Measurements from ENCODE around the gene KCNK7.

KCNK7 gene

GRCh38 chr11:65621460-65621859 is 25.9 kb upstream of the KCNK7 start:
- no peak overlapping the region for H2AFZ ChIP-seq (ENCODE audit: low read depth, low read length)
- H3K27me3 ChIP-seq (ENCODE audit: insufficient read depth, low read length) = no peaks in the 10 kb centered on the region
- H3K9me3 ChIP-seq (ENCODE audit: low read length) = no peaks in the 10 kb centered on the region
- peaks cover 77% of the 10 kb centered on the region for H3K36me3 ChIP-seq (ENCODE audit: insufficient read depth, low read length)
- H3K4me3 ChIP-seq (ENCODE audit: low read length) = no peak overlapping the region
- H3K4me1 ChIP-seq (ENCODE audit: insufficient read depth, low read length) = peaks cover 10% of the 10 kb centered on the region

GRCh38 chr11:65620666-65621065 is 25.1 kb upstream of the KCNK7 start:
- Histone ChIP-seq H2AFZ (ENCODE audit: low read depth, low read length) (no peak overlapping the region), H3K4me3 (ENCODE audit: low read length) (no peak overlapping the region), H3K9me3 (ENCODE audit: low read length) (no peaks in the 10 kb centered on the region), H3K36me3 (ENCODE audit: insufficient read depth, low read length) (peaks cover 69% of the 10 kb centered on the region), H3K27me3 (ENCODE audit: insufficient read depth, low read length) (no peaks in the 10 kb centered on the region), H3K4me1 (ENCODE audit: insufficient read depth, low read length) (peaks cover 13% of the 10 kb centered on the region)

DNA sequence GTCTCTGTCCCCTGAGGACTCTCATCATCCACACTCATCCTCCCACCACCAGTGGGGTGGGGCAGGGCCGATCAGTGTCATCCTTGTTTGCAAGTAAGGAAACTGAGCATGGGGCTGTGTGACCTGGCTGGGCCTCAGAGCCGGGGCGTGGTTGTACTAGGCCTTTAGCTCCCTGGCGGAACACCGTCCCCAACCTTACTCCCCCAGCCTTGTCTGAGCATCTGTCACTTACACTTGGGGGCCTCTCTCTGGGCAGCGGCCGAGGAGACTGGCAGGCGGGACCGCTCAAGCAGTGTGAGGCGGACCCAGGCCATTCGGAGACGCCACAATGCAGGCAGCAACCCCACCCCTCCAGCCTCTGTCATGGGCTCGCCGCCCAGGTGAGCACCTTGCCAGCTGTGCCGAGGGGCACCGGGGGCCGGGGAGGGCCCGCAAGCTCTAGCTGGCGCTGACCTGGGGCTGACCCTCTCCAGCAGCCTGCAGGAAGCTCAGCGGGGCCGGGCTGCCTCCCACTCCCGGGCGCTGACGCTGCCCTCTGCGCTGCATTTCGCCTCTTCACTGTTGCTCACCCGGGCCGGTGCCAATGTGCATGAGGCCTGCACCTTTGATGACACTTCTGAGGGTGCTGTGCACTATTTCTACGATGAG is 23.8 kb upstream of the KCNK7 start:
- Histone ChIP-seq H3K9me3 (ENCODE audit: low read length) (no peaks in the 10 kb centered on the region), H3K4me1 (ENCODE audit: insufficient read depth, low read length) (peaks cover 13% of the 10 kb centered on the region), H3K27me3 (ENCODE audit: insufficient read depth, low read length) (no peaks in the 10 kb centered on the region), H2AFZ (ENCODE audit: low read depth, low read length) (no peak overlapping the region), H3K4me3 (ENCODE audit: low read length) (no peak overlapping the region), H3K36me3 (ENCODE audit: insufficient read depth, low read length) (peaks cover 59% of the 10 kb centered on the region)

GRCh38 chr11:65618763-65619162 is 23.2 kb upstream of the KCNK7 start:
- Histone ChIP-seq H3K27me3 (ENCODE audit: insufficient read depth, low read length) (no peaks in the 10 kb centered on the region), H3K4me1 (ENCODE audit: insufficient read depth, low read length) (peaks cover 19% of the 10 kb centered on the region), H3K9me3 (ENCODE audit: low read length) (no peaks in the 10 kb centered on the region), H3K4me3 (ENCODE audit: low read length) (no peak overlapping the region), H2AFZ (ENCODE audit: low read depth, low read length) (no peak overlapping the region), H3K36me3 (ENCODE audit: insufficient read depth, low read length) (peaks cover 54% of the 10 kb centered on the region)

GRCh38 chr11:65617990-65618751 is 22.6 kb upstream of the KCNK7 start:
- H3K4me3 ChIP-seq (ENCODE audit: low read length) = no peak overlapping the region
- no peaks in the 10 kb centered on the region for H3K9me3 ChIP-seq (ENCODE audit: low read length)
- peaks cover 51% of the 10 kb centered on the region for H3K36me3 ChIP-seq (ENCODE audit: insufficient read depth, low read length)
- H2AFZ ChIP-seq (ENCODE audit: low read depth, low read length) = no peak overlapping the region
- H3K27me3 ChIP-seq (ENCODE audit: insufficient read depth, low read length) = no peaks in the 10 kb centered on the region
- peaks cover 23% of the 10 kb centered on the region for H3K4me1 ChIP-seq (ENCODE audit: insufficient read depth, low read length)

GRCh38 chr11:65617136-65617850 is 21.7 kb upstream of the KCNK7 start:
- peaks cover 31% of the 10 kb centered on the region for H3K4me1 ChIP-seq (ENCODE audit: insufficient read depth, low read length)
- peaks cover 46% of the 10 kb centered on the region for H3K36me3 ChIP-seq (ENCODE audit: insufficient read depth, low read length)
- no peaks in the 10 kb centered on the region for H3K27me3 ChIP-seq (ENCODE audit: insufficient read depth, low read length)
- no peaks in the 10 kb centered on the region for H3K9me3 ChIP-seq (ENCODE audit: low read length)
- H3K4me3 ChIP-seq (ENCODE audit: low read length) = peak overlapping the region; percentile 83
- H2AFZ ChIP-seq (ENCODE audit: low read depth, low read length) = no peak overlapping the region

GRCh38 chr11:65616575-65617001 is 21.0 kb upstream of the KCNK7 start:
- Histone ChIP-seq H3K4me1 (ENCODE audit: insufficient read depth, low read length) (peaks cover 38% of the 10 kb centered on the region), H2AFZ (ENCODE audit: low read depth, low read length) (no peak overlapping the region), H3K27me3 (ENCODE audit: insufficient read depth, low read length) (no peaks in the 10 kb centered on the region), H3K4me3 (ENCODE audit: low read length) (peak overlapping the region; percentile 83), H3K9me3 (ENCODE audit: low read length) (no peaks in the 10 kb centered on the region), H3K36me3 (ENCODE audit: insufficient read depth, low read length) (peaks cover 40% of the 10 kb centered on the region)

DNA sequence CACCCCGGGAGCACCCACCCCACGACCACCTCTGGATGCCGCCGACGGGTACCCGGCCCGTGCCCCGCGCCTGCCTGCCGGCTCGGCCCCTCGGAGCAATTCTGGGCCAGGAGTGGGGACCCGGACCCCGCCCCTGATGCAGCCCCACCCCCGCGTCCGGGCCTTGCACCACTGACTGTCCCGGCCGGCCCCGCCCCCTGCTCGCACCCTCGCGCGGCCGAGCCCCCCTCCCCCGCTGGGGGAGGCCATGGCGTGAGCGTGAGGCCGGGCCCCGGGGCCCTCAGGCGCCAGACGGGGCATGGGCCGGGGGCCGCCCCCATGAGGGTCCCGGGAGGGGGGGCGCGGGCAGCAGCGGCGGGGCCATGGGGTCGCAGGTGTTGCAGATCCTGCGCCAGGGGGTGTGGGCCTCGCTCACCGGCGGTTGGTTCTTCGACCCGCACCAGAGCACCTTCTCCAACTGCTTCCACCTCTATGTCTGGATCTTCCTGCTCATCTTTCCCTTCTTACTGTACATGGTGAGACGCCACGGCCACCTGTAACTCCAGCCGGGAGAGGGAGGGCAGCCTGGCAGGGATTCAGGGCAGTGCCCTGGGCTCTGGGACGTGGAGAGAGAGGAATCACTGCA is 20.5 kb upstream of the KCNK7 start:
- Histone ChIP-seq H3K27me3 (ENCODE audit: insufficient read depth, low read length) (no peaks in the 10 kb centered on the region), H3K9me3 (ENCODE audit: low read length) (no peaks in the 10 kb centered on the region), H2AFZ (ENCODE audit: low read depth, low read length) (no peak overlapping the region), H3K4me3 (ENCODE audit: low read length) (peak overlapping the region; percentile 83), H3K36me3 (ENCODE audit: insufficient read depth, low read length) (peaks cover 36% of the 10 kb centered on the region), H3K4me1 (ENCODE audit: insufficient read depth, low read length) (peaks cover 43% of the 10 kb centered on the region)

DNA sequence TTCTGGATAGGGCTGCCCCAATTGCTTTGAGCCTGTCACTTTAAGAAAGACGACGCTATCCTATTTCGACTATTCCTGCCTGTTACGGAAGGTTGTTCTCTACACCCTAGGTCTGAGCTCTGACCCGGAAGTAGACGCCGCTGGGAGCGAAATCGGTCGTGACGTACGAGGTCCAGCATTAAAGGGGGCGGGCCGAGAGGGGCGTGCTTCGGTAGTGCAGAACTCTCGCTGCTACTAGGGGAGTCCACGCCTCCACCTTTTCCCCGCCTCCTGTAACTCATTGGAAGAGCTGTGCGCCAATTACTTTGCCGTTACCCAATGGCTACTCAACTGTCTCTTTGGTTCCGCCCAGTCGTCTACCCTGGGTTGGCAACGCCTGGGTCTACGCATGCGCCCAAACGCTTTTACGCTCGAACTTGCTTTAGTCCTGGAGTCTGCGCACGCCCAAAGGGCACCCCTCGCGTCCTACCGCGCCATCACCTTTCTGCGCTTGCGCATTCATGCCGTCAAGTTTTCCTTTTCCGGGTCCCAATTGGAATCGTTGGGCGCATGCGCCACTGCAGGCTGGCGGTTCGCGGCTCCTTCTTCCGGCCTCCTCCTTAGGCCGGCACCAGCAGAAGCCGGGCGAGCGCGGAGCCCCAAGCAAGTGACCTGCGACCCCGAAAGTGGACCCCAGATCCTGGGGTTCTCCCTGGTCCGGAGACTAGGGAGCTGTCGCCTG is 19.8 kb upstream of the KCNK7 start, which contains the start of gene PCNX3:
Gene PCNX3 (plus strand): TSS at position 548 of the 721 bp plus-strand sequence. CDS start 536 bp downstream, outside the sequence.
- H3K9me3 ChIP-seq (ENCODE audit: low read length) = no peaks in the 10 kb centered on the region
- no peaks in the 10 kb centered on the region for H3K27me3 ChIP-seq (ENCODE audit: insufficient read depth, low read length)
- H3K36me3 ChIP-seq (ENCODE audit: insufficient read depth, low read length) = peaks cover 35% of the 10 kb centered on the region
- H2AFZ ChIP-seq (ENCODE audit: low read depth, low read length) = peak within 1 kb of the TSS; percentile 49
- peaks cover 47% of the 10 kb centered on the region for H3K4me1 ChIP-seq (ENCODE audit: insufficient read depth, low read length)
- H3K4me3 ChIP-seq (ENCODE audit: low read length) = peak within 1 kb of the TSS; percentile 83

GRCh38 chr11:65613091-65613928 is 17.7 kb upstream of the KCNK7 start:
- Histone ChIP-seq H3K4me1 (ENCODE audit: insufficient read depth, low read length) (peaks cover 47% of the 10 kb centered on the region), H3K27me3 (ENCODE audit: insufficient read depth, low read length) (no peaks in the 10 kb centered on the region), H3K36me3 (ENCODE audit: insufficient read depth, low read length) (peaks cover 20% of the 10 kb centered on the region), H3K4me3 (ENCODE audit: low read length) (peak overlapping the region; percentile 83), H2AFZ (ENCODE audit: low read depth, low read length) (peak overlapping the region; percentile 49), H3K9me3 (ENCODE audit: low read length) (no peaks in the 10 kb centered on the region)

DNA sequence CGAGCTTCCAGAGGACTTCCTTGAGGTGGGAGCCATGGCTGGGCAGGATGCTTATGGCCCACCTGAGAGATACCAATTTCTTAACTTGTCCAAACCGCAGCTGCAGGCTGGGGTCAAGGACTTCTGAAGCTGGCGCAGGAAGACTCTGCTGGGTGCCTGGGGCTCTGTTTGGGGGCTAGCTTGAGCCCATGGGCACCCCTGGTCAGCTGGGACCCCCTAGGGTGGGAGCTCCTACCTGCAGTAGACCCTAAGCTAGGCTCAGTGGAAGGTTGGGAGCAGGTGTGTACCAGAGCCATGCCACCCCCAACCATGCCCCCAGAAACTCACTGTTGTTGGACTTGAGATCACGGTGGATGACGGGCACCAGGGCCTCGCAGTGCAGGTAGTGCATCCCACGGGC is 17.1 kb upstream of the KCNK7 start:
- Histone ChIP-seq H3K36me3 (ENCODE audit: insufficient read depth, low read length) (peaks cover 20% of the 10 kb centered on the region), H3K9me3 (ENCODE audit: low read length) (no peaks in the 10 kb centered on the region), H3K27me3 (ENCODE audit: insufficient read depth, low read length) (no peaks in the 10 kb centered on the region), H2AFZ (ENCODE audit: low read depth, low read length) (no peak overlapping the region), H3K4me3 (ENCODE audit: low read length) (peak overlapping the region; percentile 83), H3K4me1 (ENCODE audit: insufficient read depth, low read length) (peaks cover 47% of the 10 kb centered on the region)

All from neuron (in vitro differentiated cells).